ENCODE data around the gene TRABD2A.
"Not testable (repeated sequence)": the region's sequence is repeated elsewhere in the genome, so short reads cannot be mapped to it uniquely, and the experiment has no call there.

TRABD2A gene

DNA sequence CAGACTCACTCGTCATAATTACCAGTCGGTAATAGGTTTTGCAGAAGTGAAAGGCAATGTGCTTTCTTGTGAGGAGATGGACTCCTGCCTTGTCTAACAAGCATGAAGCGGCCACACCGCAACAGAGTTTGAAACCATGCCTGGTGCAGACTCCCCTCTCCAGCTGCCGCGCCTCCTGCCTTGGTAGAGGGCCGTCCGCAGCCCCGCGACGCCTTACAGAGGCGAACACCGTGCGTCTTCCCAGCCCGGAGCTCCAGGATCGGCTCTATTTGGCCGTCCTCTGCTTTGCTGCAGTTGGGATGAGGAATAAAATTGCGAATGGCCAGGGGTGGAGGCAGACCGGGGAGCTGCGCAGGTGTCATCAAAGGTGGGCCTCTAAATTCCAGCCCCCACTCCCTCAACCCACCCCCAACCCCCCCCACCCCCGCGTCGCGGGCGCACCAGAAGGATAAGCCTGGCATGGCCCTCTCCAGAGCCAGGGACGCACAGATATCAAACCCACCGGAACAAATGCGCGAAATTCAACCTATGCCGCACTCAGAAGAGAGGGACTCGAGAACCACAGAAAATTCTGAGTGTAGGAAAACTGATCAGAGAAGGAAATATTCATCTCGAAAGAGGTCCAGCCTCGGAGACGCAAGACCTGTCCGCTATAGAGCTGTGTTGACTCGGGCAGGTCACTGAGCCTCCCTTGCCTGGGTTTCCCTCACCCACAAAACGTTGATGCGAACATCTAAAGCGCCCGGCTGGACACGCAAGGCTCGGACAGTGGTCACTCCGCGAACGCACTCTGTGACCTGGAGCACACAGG is 1.1 kb downstream of the TRABD2A start:
- peak in 1 of 2 donors; percentile 23 for DNase-seq (ENCODE audit: low read depth in 2 of 2)

DNA sequence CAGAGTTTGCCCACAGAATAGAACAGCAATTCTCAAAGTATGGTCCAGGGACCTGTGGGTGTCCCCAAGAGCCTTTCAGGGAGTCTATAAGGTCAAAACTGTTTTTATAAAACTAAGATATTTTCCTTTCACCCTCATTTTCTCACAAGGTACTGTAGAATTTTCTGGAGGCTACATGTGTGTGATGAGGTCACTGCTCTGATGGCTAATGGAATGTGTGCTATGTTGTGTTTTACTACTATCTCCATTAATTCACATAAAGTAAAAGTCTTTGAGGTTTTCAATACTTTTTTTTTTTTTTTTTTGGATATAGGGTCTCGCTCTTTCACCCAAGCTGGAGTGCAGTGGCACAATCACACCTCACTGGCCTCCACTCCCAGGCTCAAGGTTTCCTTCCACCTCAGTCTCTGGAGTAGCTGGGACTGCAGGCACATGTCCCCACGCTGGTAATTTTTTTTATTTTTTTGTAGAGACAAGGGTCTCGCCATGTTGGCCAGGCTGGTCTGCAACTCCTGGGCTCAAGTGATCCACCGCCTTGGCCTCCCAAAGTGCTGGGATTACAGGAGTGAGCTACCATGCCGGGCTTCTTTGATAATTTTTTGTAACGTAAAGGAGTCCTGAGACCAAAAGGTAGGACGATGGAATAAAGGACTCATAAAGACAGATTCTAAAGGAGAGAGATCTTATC is 1.8 kb downstream of the TRABD2A start:
- DNase-seq (ENCODE audit: low read depth in 2 of 2) = no peak

DNA sequence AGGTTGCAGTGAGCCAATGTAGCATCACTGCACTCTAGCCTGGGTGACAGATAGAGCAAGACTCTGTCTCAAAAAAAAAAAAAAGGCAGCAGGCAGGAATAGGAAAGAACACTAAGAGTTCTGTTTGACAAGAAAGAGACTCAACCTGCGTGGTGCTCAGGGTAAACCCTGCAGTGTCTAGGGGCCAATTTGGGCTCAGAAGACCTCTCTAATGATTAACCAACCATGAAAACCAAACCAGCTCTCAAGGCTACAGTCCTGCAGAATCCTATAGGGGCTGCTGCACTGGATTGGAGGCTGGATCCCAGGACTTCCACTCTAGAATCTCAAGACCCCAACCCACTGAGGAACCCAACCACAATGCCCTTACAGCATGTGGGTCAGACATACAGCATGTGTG is 2.4 kb downstream of the TRABD2A start:
- no peak for DNase-seq (ENCODE audit: low read depth in 2 of 2)

DNA sequence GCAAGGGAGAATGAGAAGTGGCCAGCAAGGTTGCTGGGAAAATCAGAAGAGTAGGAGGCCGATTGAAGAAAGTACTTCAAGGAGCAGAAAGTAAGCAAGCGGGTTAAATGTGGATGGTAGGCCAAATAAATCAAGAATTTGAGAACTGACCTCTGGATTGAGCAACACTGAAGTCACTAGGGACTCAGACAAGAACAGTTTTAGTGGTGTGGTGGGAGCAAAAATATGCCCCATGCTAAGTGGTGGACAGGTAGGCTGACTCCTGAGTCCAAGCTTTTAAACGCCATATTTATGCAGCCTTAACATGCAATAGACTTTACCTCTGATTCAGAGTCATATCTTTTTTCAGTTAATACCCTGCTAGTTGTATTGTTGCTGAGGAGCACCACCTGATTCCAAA is 4.5 kb downstream of the TRABD2A start:
- no peak for DNase-seq (ENCODE audit: low read depth in 2 of 2)

GRCh38 chr2:84875619-84876018 is 5.3 kb downstream of the TRABD2A start:
- DNase-seq (ENCODE audit: low read depth in 2 of 2) = not testable (repeated sequence)

DNA sequence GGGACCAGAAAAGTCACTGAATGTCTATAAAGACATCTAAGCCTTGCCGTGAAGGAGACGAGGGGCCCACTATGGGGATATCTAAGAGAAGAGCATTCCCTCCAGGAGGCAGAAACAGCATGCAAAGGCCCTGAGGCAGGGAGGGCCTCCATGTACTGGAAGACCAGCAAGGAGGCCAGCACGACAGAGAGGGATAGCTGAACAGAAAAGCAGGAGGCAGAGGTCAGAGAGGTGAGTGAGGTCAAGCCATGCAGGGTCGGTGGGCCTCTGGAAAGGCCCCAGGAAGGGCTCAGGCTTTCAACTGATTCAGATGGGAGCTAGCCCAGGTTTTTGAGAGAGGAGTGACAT is 5.7 kb downstream of the TRABD2A start:
- DNase-seq (ENCODE audit: low read depth in 2 of 2) = no peak

GRCh38 chr2:84874381-84875212 is 6.3 kb downstream of the TRABD2A start:
- DNase-seq (ENCODE audit: low read depth in 2 of 2) = no peak

DNA sequence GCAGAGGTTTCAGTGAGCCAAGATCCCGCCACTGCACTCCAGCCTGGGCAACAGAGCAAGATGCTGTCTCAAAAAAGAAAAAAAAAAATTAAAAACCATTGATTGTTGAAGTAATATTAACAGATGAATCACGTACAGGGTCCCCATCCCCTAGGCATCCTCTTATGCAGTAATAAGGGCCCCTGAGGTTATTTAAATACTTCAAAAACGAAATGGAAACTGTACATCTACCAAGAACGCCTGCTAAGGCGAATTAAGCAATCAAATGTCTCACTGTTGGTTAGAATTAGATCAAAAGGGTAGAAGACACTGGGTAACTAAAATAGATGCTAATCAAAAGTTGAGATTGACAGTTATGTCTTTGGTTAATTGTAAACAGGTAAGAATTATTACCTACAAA is 7.5 kb downstream of the TRABD2A start:
- no peak for DNase-seq (ENCODE audit: low read depth in 2 of 2)

GRCh38 chr2:84872691-84873090 is 8.2 kb downstream of the TRABD2A start:
- not testable (repeated sequence) for DNase-seq (ENCODE audit: low read depth in 2 of 2)

DNA sequence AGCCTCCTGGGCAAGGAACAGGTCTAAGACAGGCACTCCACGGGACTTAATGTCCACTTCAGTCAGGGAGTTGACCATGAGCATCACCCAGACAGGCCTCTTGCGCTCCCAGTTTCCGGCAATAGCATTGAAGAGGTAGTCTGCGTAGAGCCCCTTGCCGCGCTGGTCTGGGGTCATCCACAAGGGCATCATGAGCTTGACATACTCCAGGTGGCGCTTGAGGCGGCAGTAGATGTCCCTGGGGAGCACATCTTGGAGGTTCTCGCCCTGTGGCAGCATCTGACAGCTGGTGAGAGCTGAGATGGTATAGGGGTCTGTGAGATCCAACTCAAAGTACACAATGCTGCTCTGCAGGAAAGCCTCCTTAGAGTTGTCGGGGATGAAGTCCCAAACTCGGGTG is 10.6 kb downstream of the TRABD2A start:
- no peak for DNase-seq (ENCODE audit: low read depth in 2 of 2)

DNA sequence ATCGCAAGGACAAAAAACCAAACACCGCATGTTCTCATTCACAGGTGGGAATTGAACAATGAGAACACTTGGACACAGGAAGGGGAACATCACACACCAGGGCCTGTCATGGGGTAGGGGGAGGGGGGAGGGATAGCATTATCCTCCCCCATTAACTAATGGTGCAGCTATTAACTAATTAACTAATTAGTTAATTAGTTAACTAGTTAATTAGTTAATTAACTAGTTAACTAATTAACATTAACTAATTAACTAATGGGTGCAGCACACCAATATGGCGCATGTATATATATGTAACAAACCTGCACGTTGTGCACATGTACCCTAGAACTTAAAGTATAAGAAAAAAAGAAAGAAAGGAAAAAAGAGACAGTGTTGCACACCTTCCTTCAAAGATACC is 12.6 kb downstream of the TRABD2A start:
- DNase-seq (ENCODE audit: low read depth in 2 of 2) = not testable (repeated sequence)

GRCh38 chr2:84866122-84866521 is 14.8 kb downstream of the TRABD2A start:
- no peak for DNase-seq (ENCODE audit: low read depth in 2 of 2)

GRCh38 chr2:84865181-84865783 is 15.6 kb downstream of the TRABD2A start:
- DNase-seq (ENCODE audit: low read depth in 2 of 2) = no peak

DNA sequence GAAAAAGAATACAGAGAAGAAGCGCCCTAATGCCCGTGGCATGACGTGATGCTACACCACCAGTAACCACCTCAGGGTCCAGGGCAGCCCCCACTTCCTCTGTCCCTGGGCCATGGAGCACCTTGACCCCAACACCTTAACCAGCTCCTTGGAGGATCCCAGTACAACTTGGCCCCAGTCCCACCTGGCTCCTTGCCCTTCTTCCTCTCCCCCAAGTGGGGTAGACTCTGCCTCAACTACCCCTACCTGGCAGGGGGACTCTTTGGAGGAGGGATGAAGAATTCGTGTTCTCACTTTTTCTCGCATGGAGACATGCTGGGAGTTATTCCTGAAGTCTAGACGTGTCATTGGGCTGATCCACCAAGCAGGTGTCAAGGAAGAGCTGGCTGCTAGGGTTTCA is 18.9 kb downstream of the TRABD2A start:
- no peak for DNase-seq (ENCODE audit: low read depth in 2 of 2)

GRCh38 chr2:84861539-84861938 is 19.3 kb downstream of the TRABD2A start:
- DNase-seq (ENCODE audit: low read depth in 2 of 2) = no peak

DNA sequence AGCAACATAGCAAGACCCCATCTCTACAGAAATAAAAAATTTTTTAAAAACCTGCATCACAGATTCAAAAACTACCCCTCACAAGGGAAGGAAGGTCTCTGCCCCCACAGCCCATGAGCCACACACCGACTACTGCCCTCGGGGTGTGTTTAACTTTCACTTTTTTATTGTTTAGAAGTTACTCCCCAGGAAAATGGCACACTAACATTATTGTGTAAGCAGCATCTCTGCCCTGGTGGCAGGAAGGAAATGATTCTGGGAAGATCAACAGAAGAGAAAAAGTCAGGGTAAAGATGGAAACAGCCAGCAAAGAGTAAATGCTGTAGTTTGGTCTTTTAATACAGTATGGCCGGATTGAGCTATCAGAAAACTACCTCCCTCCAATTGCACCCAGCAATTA is 21.9 kb downstream of the TRABD2A start:
- DNase-seq (ENCODE audit: low read depth in 2 of 2) = no peak

DNA sequence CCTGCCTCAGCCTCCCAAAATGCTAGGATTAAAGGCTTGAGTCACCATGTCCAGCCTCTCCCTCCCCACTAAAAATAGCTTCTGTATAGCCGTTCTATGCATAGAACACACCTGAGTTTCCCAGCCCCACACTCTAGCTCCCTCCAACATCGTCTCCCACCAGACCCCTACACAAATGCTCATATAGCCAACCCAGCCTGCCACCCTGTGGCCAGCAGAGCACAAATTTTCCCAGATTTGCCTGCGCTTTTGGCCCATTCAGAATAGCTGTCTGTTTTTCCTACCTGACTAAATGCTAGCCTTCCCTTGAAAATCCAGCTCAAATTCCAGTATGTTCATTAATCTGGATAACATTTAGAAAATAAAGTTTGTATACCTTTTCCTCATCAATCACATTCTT is 22.8 kb downstream of the TRABD2A start:
- DNase-seq (ENCODE audit: low read depth in 2 of 2) = no peak

- no peak for DNase-seq (ENCODE audit: low read depth in 2 of 2)
Observed at GRCh38 chr2:84857566-84857965, 23.3 kb downstream of the TRABD2A start.

DNA sequence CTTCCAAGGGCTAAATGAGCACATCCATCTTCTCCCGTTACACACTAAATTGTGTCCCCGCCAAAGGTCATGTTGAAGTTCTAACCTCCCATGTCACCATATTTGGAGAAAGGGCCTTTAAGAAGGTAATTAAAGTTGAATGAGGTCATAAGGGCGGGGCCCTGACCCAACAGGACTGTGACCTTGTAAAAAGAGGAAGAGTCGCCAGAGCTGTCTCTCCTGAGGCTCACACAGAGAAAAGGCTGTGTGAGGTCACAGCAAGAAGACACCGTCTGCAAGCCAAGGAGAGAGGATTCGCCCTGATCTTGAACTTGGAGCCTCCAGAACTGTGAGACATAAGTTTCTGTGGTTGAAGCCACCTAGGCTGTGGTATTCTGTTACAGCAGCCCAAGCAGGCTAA is 24.1 kb downstream of the TRABD2A start:
- peak in 1 of 2 donors; percentile 27 for DNase-seq (ENCODE audit: low read depth in 2 of 2)

GRCh38 chr2:84855731-84856130 is 25.2 kb downstream of the TRABD2A start:
- DNase-seq (ENCODE audit: low read depth in 2 of 2) = no peak

- DNase-seq (ENCODE audit: low read depth in 2 of 2) = no peak
Observed at GRCh38 chr2:84854850-84855249, 26.0 kb downstream of the TRABD2A start.

DNA sequence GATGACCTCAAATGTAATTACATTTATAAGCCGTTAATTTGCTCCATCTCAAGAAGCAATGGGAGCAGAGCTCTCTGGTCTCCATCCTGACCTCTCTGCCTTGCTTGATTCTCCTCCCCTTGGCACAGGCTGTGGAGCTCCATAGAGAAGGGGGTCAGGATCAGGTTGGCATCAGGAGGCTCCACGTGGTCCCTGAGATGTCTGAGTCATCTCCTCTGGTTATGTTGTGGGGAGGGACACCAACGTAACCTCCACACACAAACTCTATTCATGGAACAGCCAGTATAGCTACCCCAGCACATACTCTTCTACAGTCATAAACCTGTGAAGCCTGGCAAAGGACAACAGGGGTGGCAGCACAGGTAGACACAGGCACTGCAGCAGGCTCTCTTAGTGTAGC is 29.0 kb downstream of the TRABD2A start:
- DNase-seq (ENCODE audit: low read depth in 2 of 2) = no peak
